Uterus (tissue), 4 donors: ENCODE results near the gene LAMB3. TPM values are rescaled to one million over a fixed set of nuclear protein-coding genes. Genes with fewer than 3 reads are reported as not detected.

ENCODE experiments used
- DNase-seq, 2 donors: peaks; one replicate each; pipeline ENCODE4 v3.0.0-alpha.2; 2019 to 2020
- H3K27ac ChIP-seq, 2 donors: fragments of 200-600 bp; sonication (generic); 1 replicate in 1 of 2; 2 replicates in 1 of 2; pipeline ENCODE4 v1.5.1; 2016 to 2018
- H3K27me3 ChIP-seq, 2 donors: fragments of 200-600 bp; sonication (generic); one replicate each; pipeline ENCODE4 v1.5.1; 2018 to 2019; ENCODE audit warnings: control low read depth in 1 of 2
- H3K36me3 ChIP-seq, 2 donors: fragments of 200-600 bp; sonication (generic); one replicate each; pipeline ENCODE4 v1.5.1; 2019; ENCODE audit warnings: control low read depth in 1 of 2
- H3K4me1 ChIP-seq, 2 donors: fragments of 200-600 bp; sonication (generic); one replicate each; pipeline ENCODE4 v1.5.1; 2018 to 2019; ENCODE audit warnings: control low read depth in 1 of 2
- H3K4me3 ChIP-seq, 2 donors: fragments of 200-600 bp; sonication (generic); 1 replicate in 1 of 2; 2 replicates in 1 of 2; pipeline ENCODE4 v1.5.1; 2018 to 2019; ENCODE audit warnings: mild to moderate bottlenecking in 1 of 2
- H3K9me3 ChIP-seq, 2 donors: fragments of 200-600 bp; sonication (generic); one replicate each; pipeline ENCODE4 v1.5.1; 2019; ENCODE audit warnings: control low read depth in 1 of 2
- POLR2A ChIP-seq, 2 donors: fragments of 450-650 bp; IDR thresholded peaks; one replicate each; pipeline ENCODE4 v1.6.1; 2016; ENCODE audit warnings: antibody characterized with exemption in 2 of 2, mild to moderate bottlenecking in 1 of 2, moderate library complexity in 1 of 2
- intact Hi-C: fragments of 100-400 bp; cut with DNase I; formaldehyde crosslinking; loops from one replicate; pipeline ENCODE4 v1.15.1; 2023; ENCODE audit warnings: low total_unique reads
- total RNA-seq, 4 donors: library from RNA; depleted of rRNA in 3 of 4; stranded (reverse); fragments of >200 nt in 3 of 4; gene quantifications; one replicate each; pipeline versions ENCODE4 v1.1.0 to v1.2.4, GENCODE V29; 2014 to 2023
- TF ChIP-seq, protein P1 (sequence below), 4 experiments: fragments of 200-600 bp in 2 of 4; fragments of 450-650 bp in 2 of 4; sonication (generic) in 2 of 4; IDR thresholded peaks; one replicate each; pipeline ENCODE4 v1.5.1; 2016 to 2019; ENCODE audit warnings: antibody characterized with exemption in 4 of 4, mild to moderate bottlenecking in 2 of 4, moderate library complexity in 1 of 4
- donor health status: DM: yes; HTN: yes; CAD: no.

Gene LAMB3
- total RNA-seq, 4 donors from 2014 or later = under 0.01 to 17.4 (median 0.37) TPM; not detected in 1

DNA sequence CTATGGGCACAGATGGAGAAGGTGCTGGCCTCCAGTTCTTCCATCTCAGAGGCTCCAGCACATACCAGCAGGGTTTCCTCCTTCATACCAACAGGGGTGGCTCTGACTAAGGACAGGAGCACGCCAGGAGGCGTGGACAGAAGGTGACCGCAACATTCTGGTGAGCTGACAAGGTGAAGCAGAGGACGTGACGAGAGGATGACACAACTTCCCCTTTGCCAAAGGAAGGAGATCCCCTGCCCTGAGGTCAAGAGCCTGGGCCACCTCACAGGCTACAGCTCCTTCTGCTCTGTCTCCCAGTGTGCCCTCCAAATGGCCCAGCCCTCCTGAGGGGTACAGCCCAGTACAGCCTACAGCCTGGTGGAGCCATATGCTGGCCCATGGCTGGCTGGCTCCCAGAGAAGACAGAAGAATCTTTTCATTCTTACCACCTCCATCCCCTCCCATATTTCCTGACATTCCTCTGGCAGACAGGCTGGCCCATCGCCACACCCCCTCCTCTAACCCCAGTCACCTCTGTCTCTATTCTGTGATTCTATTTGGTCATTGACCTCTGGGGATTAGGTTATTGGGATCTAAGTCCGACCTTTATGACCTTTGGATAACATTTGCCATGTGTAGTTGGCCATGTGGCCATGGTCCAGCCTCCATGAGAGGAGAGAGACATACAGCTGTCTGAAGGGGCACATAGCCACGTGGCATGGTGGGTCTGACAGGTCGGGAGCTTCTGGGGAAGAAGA is 5.1 kb upstream of the LAMB3 start:
- H3K9me3 ChIP-seq = no peaks in the 10 kb centered on the region
- DNase-seq = no peak
- no peaks in the 10 kb centered on the region for H3K36me3 ChIP-seq
- intact Hi-C loops = no loop called here
- no peak overlapping the region for H3K27ac ChIP-seq
- TF ChIP-seq, protein P1, sequence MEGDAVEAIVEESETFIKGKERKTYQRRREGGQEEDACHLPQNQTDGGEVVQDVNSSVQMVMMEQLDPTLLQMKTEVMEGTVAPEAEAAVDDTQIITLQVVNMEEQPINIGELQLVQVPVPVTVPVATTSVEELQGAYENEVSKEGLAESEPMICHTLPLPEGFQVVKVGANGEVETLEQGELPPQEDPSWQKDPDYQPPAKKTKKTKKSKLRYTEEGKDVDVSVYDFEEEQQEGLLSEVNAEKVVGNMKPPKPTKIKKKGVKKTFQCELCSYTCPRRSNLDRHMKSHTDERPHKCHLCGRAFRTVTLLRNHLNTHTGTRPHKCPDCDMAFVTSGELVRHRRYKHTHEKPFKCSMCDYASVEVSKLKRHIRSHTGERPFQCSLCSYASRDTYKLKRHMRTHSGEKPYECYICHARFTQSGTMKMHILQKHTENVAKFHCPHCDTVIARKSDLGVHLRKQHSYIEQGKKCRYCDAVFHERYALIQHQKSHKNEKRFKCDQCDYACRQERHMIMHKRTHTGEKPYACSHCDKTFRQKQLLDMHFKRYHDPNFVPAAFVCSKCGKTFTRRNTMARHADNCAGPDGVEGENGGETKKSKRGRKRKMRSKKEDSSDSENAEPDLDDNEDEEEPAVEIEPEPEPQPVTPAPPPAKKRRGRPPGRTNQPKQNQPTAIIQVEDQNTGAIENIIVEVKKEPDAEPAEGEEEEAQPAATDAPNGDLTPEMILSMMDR (IDR thresholded peaks at IDR 0.05) = no peak
- TF ChIP-seq POLR2A (IDR thresholded peaks at IDR 0.05) = no peak
- H3K4me1 ChIP-seq = no peaks in the 10 kb centered on the region
- no peaks in the 10 kb centered on the region for H3K27me3 ChIP-seq
- H3K4me3 ChIP-seq = no peak overlapping the region

DNA sequence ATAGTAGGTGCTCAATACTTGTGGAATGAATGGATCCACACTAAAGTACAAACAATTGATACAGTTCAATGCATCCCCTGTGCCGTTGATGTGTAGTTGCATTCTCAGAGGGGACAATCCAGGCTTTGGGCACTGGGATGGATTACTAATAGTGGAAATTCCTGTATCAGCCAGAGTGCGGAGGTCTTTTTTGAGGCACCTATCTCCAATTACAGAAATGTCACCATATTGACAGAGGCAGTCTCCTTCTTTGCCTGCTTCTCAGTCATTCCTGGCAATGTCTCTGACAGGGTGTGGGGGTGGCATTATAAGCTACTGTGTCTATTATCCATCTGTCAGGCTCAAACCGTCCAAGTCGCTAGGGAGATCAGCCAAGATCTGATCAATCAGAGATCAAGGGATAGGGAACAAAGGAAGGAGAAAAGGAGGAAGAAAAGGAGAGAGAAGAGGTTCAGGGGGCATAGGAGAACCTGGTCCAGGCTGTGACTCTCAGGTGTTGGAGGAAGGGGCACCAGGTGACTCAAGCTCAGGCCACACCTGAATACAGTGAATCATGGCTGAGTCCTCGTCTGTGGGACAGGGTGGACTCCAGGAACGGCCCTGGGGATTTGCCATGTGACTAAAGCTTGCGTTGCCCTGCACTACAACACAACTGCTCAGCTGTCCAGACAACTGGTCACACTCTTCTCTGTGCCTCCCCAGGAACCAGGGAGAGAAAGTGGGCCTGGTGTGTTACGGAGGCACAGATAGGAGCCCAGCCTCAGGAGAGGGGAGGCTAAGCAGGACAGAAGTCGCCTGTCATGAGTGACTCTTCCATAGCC is 3.4 kb upstream of the LAMB3 start:
- H3K27me3 ChIP-seq = no peaks in the 10 kb centered on the region
- intact Hi-C loops = no loop called here
- H3K9me3 ChIP-seq = no peaks in the 10 kb centered on the region
- H3K27ac ChIP-seq = no peak overlapping the region
- DNase-seq = no peak
- no peak overlapping the region for H3K4me3 ChIP-seq
- TF ChIP-seq, protein P1 (IDR thresholded peaks at IDR 0.05) = no peak
- no peak for TF ChIP-seq POLR2A (IDR thresholded peaks at IDR 0.05)
- no peaks in the 10 kb centered on the region for H3K36me3 ChIP-seq
- no peaks in the 10 kb centered on the region for H3K4me1 ChIP-seq

GRCh38 chr1:209653915-209654351 is 1.7 kb upstream of the LAMB3 start:
- no peak for TF ChIP-seq POLR2A (IDR thresholded peaks at IDR 0.05)
- TF ChIP-seq, protein P1 (IDR thresholded peaks at IDR 0.05) = no peak

GRCh38 chr1:209652873-209653401 is 712 bp upstream of the LAMB3 start:
- Histone ChIP-seq H3K36me3 (no peaks in the 10 kb centered on the region), H3K27me3 (no peaks in the 10 kb centered on the region), H3K4me1 (no peaks in the 10 kb centered on the region), H3K27ac (no peak overlapping the region), H3K9me3 (no peaks in the 10 kb centered on the region), H3K4me3 (no peak overlapping the region)
- DNase-seq = no peak
- intact Hi-C loops = no loop called here
- no peak for TF ChIP-seq POLR2A (IDR thresholded peaks at IDR 0.05)
- TF ChIP-seq, protein P1 (IDR thresholded peaks at IDR 0.05) = no peak

More at GRCh38 chr1:209653915-209654351, 1.7 kb upstream of the LAMB3 start:
- no peaks in the 10 kb centered on the region for H3K27me3 ChIP-seq
- no peak overlapping the region for H3K27ac ChIP-seq
- H3K4me1 ChIP-seq = no peaks in the 10 kb centered on the region
- no peak for DNase-seq
- intact Hi-C loops = no loop called here
- H3K4me3 ChIP-seq = no peak overlapping the region
- H3K36me3 ChIP-seq = no peaks in the 10 kb centered on the region
- no peaks in the 10 kb centered on the region for H3K9me3 ChIP-seq
